ENCODE measurements around the gene MAML3. TPM values are rescaled to one million over a fixed set of nuclear protein-coding genes. Genes with fewer than 3 reads are reported as not detected.

Gene MAML3
- total and polyA plus RNA-seq, 2 of the 13 experiments (the other 11 are each of a cell fraction or from before 2014, with no cell fraction given), result 0.05 to 0.13 TPM

- no peak for TF ChIP-seq RBM39 (IDR thresholded peaks at IDR 0.05; ENCODE audit: low read depth, low read length, poor library complexity, severe bottlenecking)
- TF ChIP-seq YY1 (IDR thresholded peaks at IDR 0.05; ENCODE audit: insufficient read depth, insufficient replicate concordance, low read depth, low read length), result no peak
- no peak for TF ChIP-seq ZNF333 (CRISPR knock-in tag; IDR thresholded peaks at IDR 0.05; ENCODE audit: borderline replicate concordance)
- TF ChIP-seq KDM5A (IDR thresholded peaks at IDR 0.05; ENCODE audit: borderline replicate concordance, low read length), result no peak
- no peak for TF ChIP-seq RFX5 (IDR thresholded peaks at IDR 0.05; ENCODE audit: low read depth, low read length)
- TF ChIP-seq ZNF770 (CRISPR knock-in tag; IDR thresholded peaks at IDR 0.05), result no peak
- no peak for TF ChIP-seq GATAD1 (CRISPR knock-in tag; IDR thresholded peaks at IDR 0.05)
- TF ChIP-seq ZKSCAN5 (CRISPR knock-in tag; IDR thresholded peaks at IDR 0.05), result 0 out of 2 replicates have a peak, but pooled peaks have one; percentile 32
- no peak for TF ChIP-seq KLF13 (CRISPR knock-in tag; IDR thresholded peaks at IDR 0.05)
- TF ChIP-seq ZNF496 (CRISPR knock-in tag; IDR thresholded peaks at IDR 0.05; ENCODE audit: insufficient replicate concordance), result no peak
- TF ChIP-seq ZNF629 (CRISPR knock-in tag; conservative IDR thresholded peaks at IDR 0.05), result no peak
- no peak for TF ChIP-seq ZFP36L2 (CRISPR knock-in tag; IDR thresholded peaks at IDR 0.05)
- no peak for TF ChIP-seq ZNF576 (CRISPR knock-in tag; IDR thresholded peaks at IDR 0.05)
- no peak for TF ChIP-seq ZMAT3 (CRISPR knock-in tag; conservative IDR thresholded peaks at IDR 0.05)
- TF ChIP-seq THYN1 (CRISPR knock-in tag; IDR thresholded peaks at IDR 0.05; ENCODE audit: borderline replicate concordance, low read depth), result no peak
- TF ChIP-seq, protein P1, sequence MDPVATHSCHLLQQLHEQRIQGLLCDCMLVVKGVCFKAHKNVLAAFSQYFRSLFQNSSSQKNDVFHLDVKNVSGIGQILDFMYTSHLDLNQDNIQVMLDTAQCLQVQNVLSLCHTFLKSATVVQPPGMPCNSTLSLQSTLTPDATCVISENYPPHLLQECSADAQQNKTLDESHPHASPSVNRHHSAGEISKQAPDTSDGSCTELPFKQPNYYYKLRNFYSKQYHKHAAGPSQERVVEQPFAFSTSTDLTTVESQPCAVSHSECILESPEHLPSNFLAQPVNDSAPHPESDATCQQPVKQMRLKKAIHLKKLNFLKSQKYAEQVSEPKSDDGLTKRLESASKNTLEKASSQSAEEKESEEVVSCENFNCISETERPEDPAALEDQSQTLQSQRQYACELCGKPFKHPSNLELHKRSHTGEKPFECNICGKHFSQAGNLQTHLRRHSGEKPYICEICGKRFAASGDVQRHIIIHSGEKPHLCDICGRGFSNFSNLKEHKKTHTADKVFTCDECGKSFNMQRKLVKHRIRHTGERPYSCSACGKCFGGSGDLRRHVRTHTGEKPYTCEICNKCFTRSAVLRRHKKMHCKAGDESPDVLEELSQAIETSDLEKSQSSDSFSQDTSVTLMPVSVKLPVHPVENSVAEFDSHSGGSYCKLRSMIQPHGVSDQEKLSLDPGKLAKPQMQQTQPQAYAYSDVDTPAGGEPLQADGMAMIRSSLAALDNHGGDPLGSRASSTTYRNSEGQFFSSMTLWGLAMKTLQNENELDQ (CRISPR knock-in tag; IDR thresholded peaks at IDR 0.05; ENCODE audit: borderline replicate concordance), result no peak
- no peak for TF ChIP-seq TFDP1 (CRISPR knock-in tag; IDR thresholded peaks at IDR 0.05; ENCODE audit: borderline replicate concordance)
- TF ChIP-seq IRF2 (CRISPR knock-in tag; IDR thresholded peaks at IDR 0.05), result no peak
- TF ChIP-seq ZNF747 (CRISPR knock-in tag; IDR thresholded peaks at IDR 0.05; ENCODE audit: borderline replicate concordance), result no peak
- TF ChIP-seq EZH2 (conservative IDR thresholded peaks at IDR 0.05; ENCODE audit: low read depth, low read length), result no peak
- no peak for TF ChIP-seq HHEX (CRISPR knock-in tag; IDR thresholded peaks at IDR 0.05)
- TF ChIP-seq ZNF616 (CRISPR knock-in tag; IDR thresholded peaks at IDR 0.05; ENCODE audit: low read depth), result no peak
- no peak for TF ChIP-seq RNF2 (conservative IDR thresholded peaks at IDR 0.05; ENCODE audit: low read depth)
- TF ChIP-seq GMEB1 (CRISPR knock-in tag; IDR thresholded peaks at IDR 0.05; ENCODE audit: borderline replicate concordance), result no peak
- TF ChIP-seq ZNF251 (CRISPR knock-in tag; IDR thresholded peaks at IDR 0.05), result no peak
Observed at GRCh38 chr4:139884438-139884837, 269.5 kb downstream of the MAML3 start (continued).

Measured in HepG2 (cell line).